Hepatocyte (in vitro differentiated cells): ENCODE data around the gene CALML3.

Experiments used
- CTCF ChIP-seq: fragments of 200-600 bp; sonication (generic); IDR thresholded peaks from 2 replicates; pipeline ENCODE4 v1.5.1; 2016; ENCODE audit warnings: antibody characterized with exemption, mild to moderate bottlenecking; ENCODE audit not compliant: poor library complexity
- EZH2phosphoT487 ChIP-seq: fragments of 200-600 bp; sonication (generic); IDR thresholded peaks from one replicate; pipeline ENCODE4 v1.6.1; 2018; ENCODE audit warnings: antibody characterized with exemption, mild to moderate bottlenecking, low read depth, moderate library complexity; ENCODE audit not compliant: unreplicated experiment, severe bottlenecking

DNA sequence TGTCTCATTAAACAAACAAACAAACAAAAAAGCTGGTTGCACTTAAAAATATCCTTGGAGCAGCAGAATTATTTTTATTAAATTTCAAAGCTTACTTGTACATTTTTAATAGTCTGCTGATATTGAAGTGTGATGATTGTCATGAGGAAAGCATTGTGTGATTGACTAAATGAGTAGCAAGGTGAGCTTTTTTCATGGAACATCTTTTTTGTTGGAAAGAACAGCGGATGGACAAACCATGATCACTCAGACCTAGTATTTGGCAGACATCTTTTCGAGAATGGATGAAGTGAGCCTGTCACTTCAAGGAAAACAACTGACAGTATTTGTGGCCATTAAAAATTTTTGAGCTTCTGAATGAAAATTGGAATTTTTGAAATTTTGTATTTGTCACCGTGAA is 5.7 kb upstream of the CALML3 start:
- no peak for TF ChIP-seq CTCF
- no peak for TF ChIP-seq EZH2phosphoT487
